ENCODE results near the gene SLC22A15. TPM values are rescaled to one million over a fixed set of nuclear protein-coding genes. Genes with fewer than 3 reads are reported as not detected.

Gene SLC22A15
- total RNA-seq, 1 donor from 2014 or later: 5.6 TPM

- Histone ChIP-seq H3K27ac (peak overlapping the region; percentile 74 to 79), H3K4me3 (peak overlapping the region; percentile 83 to 94), H3K9me3 (no peaks in the 10 kb centered on the region), H3K36me3 (no peaks in the 10 kb centered on the region), H3K4me1 (no peaks in the 10 kb centered on the region), H3K27me3 (no peaks in the 10 kb centered on the region)
- DNase-seq (ENCODE audit: low spot score in 2 of 2): no peak
- TF ChIP-seq CTCF (IDR thresholded peaks at IDR 0.05): no peak
- intact Hi-C loops (cut with DNase I): loop anchor here (5.0 to 10.0 kb wide), 2 partner anchors 842 to 1145 kb away; partner anchors contain the start of gene TRIM45
Measured at GRCh38 chr1:115976921-115977498, 697 bp downstream of the SLC22A15 start.

- no peaks in the 10 kb centered on the region for H3K27me3 ChIP-seq
- H3K36me3 ChIP-seq: no peaks in the 10 kb centered on the region
- no peak for DNase-seq (ENCODE audit: low spot score in 2 of 2)
- no peaks in the 10 kb centered on the region for H3K9me3 ChIP-seq
- TF ChIP-seq CTCF (IDR thresholded peaks at IDR 0.05): no peak
- H3K27ac ChIP-seq: peak overlapping the region; percentile 74 to 79
- H3K4me1 ChIP-seq: no peaks in the 10 kb centered on the region
- H3K4me3 ChIP-seq: peak overlapping the region; percentile 83 to 94
- intact Hi-C loops (cut with DNase I): loop anchor here (5.0 to 10.0 kb wide), 2 partner anchors 843 to 1145 kb away; partner anchors contain the start of gene TRIM45
Measured at GRCh38 chr1:115977499-115978258, 1.4 kb downstream of the SLC22A15 start.

GRCh38 chr1:115978292-115978941 lies 2.1 kb downstream of the SLC22A15 start:
- no peak for DNase-seq (ENCODE audit: low spot score in 2 of 2)
- H3K4me3 ChIP-seq: peak overlapping the region in 1 of 2 donors; percentile 94
- intact Hi-C loops (cut with DNase I): loop anchor here (5.0 to 10.0 kb wide), 2 partner anchors 844 to 1144 kb away; partner anchors contain the start of gene TRIM45

GRCh38 chr1:115980156-115980555 lies 3.8 kb downstream of the SLC22A15 start:
- Histone ChIP-seq H3K27me3 (no peaks in the 10 kb centered on the region), H3K4me3 (no peak overlapping the region), H3K9me3 (no peaks in the 10 kb centered on the region), H3K27ac (no peak overlapping the region), H3K36me3 (no peaks in the 10 kb centered on the region), H3K4me1 (no peaks in the 10 kb centered on the region)
- TF ChIP-seq CTCF (IDR thresholded peaks at IDR 0.05): no peak
- intact Hi-C loops (cut with DNase I): loop anchor here (2.0 kb wide), 1 partner anchor 173 kb away; no protein-coding TSS in a partner anchor
- no peak for DNase-seq (ENCODE audit: low spot score in 2 of 2)

More at GRCh38 chr1:115978292-115978941, 2.1 kb downstream of the SLC22A15 start:
- Histone ChIP-seq H3K9me3 (no peaks in the 10 kb centered on the region), H3K36me3 (no peaks in the 10 kb centered on the region), H3K27ac (peak overlapping the region; percentile 7 to 79), H3K27me3 (no peaks in the 10 kb centered on the region), H3K4me1 (no peaks in the 10 kb centered on the region)
- no peak for TF ChIP-seq CTCF (IDR thresholded peaks at IDR 0.05)

- Histone ChIP-seq H3K4me1 (no peaks in the 10 kb centered on the region), H3K36me3 (no peaks in the 10 kb centered on the region), H3K4me3 (no peak overlapping the region), H3K27ac (no peak overlapping the region), H3K27me3 (no peaks in the 10 kb centered on the region), H3K9me3 (no peaks in the 10 kb centered on the region)
- peak; percentile 51 to 62 (median 51) for TF ChIP-seq CTCF (IDR thresholded peaks at IDR 0.05)
- DNase-seq (ENCODE audit: low spot score in 2 of 2): no peak
- intact Hi-C loops (cut with DNase I): loop anchor here (2.0 kb wide), 1 partner anchor 174 kb away; no protein-coding TSS in a partner anchor
Measured at GRCh38 chr1:115980998-115981993, 5.0 kb downstream of the SLC22A15 start.
